ENCODE measurements around the gene DPP10.

DPP10 gene

DNA sequence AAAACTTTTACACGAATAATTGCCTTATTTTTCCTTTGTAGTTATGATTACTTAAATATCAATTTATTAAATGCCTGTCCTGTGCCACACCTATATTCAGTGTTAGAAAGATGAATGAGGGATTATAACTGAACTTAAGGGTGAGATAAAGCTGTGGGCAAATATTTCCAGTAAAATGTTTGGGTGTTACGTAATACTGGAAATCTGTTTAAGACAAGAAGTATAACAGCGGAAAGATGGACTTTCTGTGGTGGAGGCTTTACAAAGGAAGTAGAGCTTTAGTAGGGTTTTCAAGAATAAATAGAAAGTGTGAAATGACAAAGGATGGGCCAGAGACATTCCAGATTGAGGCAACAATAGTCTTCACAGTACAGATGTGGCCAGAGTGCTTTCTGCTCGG lies 927.0 kb downstream of the DPP10 start:
- Histone ChIP-seq H3K27me3 (ENCODE audit: control insufficient read depth, insufficient read depth, low read length) (no peaks in the 10 kb centered on the region), H3K4me1 (ENCODE audit: control insufficient read depth, insufficient read depth, low read length) (no peaks in the 10 kb centered on the region), H3K9me3 (ENCODE audit: control insufficient read depth, insufficient read depth, low read length) (peaks cover 2% of the 10 kb centered on the region), H3K4me3 (ENCODE audit: low read length) (no peak overlapping the region), H3K36me3 (ENCODE audit: control insufficient read depth, insufficient read depth, low read length) (no peaks in the 10 kb centered on the region), H3K27ac (ENCODE audit: low read length) (no peak overlapping the region)
- WGBS (ENCODE audit: insufficient coverage, insufficient read length), result 100% methylated on average over 2 of the region's 4 CpGs
- no peak for DNase-seq (ENCODE audit: low read depth, low spot score)

DNA sequence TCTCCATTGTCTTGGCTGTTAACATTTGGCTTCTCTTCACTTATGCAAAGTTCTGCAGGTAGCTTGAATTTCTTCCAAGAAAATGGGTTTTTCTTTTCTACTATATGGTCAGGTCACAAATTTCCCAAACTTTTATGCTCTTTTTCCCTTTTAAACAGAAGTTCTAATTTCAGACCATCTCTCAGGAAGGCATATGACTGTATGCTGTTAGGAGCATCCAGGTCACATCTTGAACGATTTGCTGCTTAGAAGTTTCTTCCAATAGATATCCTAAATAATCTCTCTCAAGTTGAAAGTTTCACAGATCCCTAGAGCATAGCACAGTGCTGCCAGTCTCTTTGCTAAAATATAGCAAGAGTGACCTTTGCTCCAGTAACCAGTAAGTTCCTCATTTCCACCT lies 932.5 kb downstream of the DPP10 start:
- Histone ChIP-seq H3K4me3 (ENCODE audit: low read length) (no peak overlapping the region), H3K9me3 (ENCODE audit: control insufficient read depth, insufficient read depth, low read length) (peaks cover 2% of the 10 kb centered on the region), H3K36me3 (ENCODE audit: control insufficient read depth, insufficient read depth, low read length) (no peaks in the 10 kb centered on the region), H3K27me3 (ENCODE audit: control insufficient read depth, insufficient read depth, low read length) (no peaks in the 10 kb centered on the region), H3K4me1 (ENCODE audit: control insufficient read depth, insufficient read depth, low read length) (no peaks in the 10 kb centered on the region), H3K27ac (ENCODE audit: low read length) (no peak overlapping the region)
- DNase-seq (ENCODE audit: low read depth, low spot score), result no peak
- WGBS (ENCODE audit: insufficient coverage, insufficient read length), result no CpG with 5 or more reads among the region's 1 CpG

DNA sequence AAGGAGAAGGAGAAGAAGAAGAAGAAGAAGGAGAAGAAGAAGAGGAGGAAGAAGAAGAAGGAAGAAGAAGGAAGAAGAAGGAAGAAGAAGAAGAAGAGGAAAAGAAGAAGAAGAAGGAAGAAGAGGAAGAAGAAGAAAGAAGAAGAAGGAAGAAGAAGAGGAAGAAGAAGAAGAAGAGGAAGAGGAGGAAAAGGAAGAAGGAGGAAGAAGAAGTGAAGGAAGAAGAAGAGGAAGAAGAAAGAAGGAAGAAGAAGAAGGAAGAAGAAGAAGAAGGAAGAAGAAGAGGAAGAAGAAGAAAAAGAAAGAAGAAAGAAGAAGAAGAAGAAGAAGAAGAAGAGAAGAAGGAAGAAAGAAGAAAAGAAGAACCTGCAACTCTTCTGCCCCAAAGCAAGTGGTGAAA lies 942.0 kb downstream of the DPP10 start:
- Histone ChIP-seq H3K27ac (ENCODE audit: low read length) (no peak overlapping the region), H3K27me3 (ENCODE audit: control insufficient read depth, insufficient read depth, low read length) (no peaks in the 10 kb centered on the region), H3K4me3 (ENCODE audit: low read length) (no peak overlapping the region), H3K9me3 (ENCODE audit: control insufficient read depth, insufficient read depth, low read length) (no peaks in the 10 kb centered on the region; the same call in 1 of the 2 replicates), H3K36me3 (ENCODE audit: control insufficient read depth, insufficient read depth, low read length) (no peaks in the 10 kb centered on the region), H3K4me1 (ENCODE audit: control insufficient read depth, insufficient read depth, low read length) (no peaks in the 10 kb centered on the region)
- no peak for DNase-seq (ENCODE audit: low read depth, low spot score)

DNA sequence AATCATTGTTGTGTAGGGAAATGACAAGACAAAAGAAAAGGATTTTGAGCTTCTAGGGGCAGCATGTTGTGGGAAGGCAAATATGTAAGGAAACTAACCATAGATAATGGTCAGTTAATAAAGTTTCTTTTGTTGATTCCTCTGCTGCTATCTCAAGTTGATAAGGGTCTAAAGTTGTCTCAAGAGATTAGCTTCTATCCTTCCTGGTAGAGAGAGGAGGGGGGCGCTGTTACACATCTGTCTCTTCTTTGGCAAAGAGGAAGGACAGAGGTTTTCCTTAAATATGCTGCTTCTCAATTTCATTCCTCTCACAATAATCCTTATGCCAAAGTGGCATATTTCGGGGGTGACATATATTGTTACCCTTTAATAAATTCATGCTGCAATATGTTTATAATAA lies 944.0 kb downstream of the DPP10 start:
- Histone ChIP-seq H3K36me3 (ENCODE audit: control insufficient read depth, insufficient read depth, low read length) (no peaks in the 10 kb centered on the region), H3K9me3 (ENCODE audit: control insufficient read depth, insufficient read depth, low read length) (no peaks in the 10 kb centered on the region; the same call in 1 of the 2 replicates), H3K4me3 (ENCODE audit: low read length) (no peak overlapping the region), H3K27ac (ENCODE audit: low read length) (no peak overlapping the region), H3K4me1 (ENCODE audit: control insufficient read depth, insufficient read depth, low read length) (no peaks in the 10 kb centered on the region), H3K27me3 (ENCODE audit: control insufficient read depth, insufficient read depth, low read length) (no peaks in the 10 kb centered on the region)
- no peak for DNase-seq (ENCODE audit: low read depth, low spot score)
- no CpG with 5 or more reads among the region's 2 CpGs for WGBS (ENCODE audit: insufficient coverage, insufficient read length)

DNA sequence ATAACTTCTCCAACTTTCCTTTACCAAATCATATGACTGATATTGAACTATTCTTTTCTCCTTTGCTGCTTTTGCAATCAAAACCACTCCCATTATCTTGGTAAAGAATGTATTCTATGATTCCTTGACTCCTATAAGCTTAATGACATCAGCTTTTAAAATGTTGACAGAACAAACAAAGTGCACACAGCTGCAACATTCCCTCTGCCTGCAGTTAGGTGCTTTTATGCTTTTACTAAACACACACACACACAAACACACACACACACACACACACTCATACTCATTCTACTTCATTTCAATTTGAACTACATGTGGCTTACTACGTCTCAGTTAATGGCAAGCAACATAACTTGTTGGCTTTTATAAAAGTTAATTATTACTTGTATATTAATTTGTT lies 946.6 kb downstream of the DPP10 start:
- H3K36me3 ChIP-seq (ENCODE audit: control insufficient read depth, insufficient read depth, low read length), result no peaks in the 10 kb centered on the region
- DNase-seq (ENCODE audit: low read depth, low spot score), result no peak
- no peak overlapping the region for H3K27ac ChIP-seq (ENCODE audit: low read length)
- no peaks in the 10 kb centered on the region for H3K4me1 ChIP-seq (ENCODE audit: control insufficient read depth, insufficient read depth, low read length)
- H3K27me3 ChIP-seq (ENCODE audit: control insufficient read depth, insufficient read depth, low read length), result no peaks in the 10 kb centered on the region
- no peak overlapping the region for H3K4me3 ChIP-seq (ENCODE audit: low read length)
- WGBS (ENCODE audit: insufficient coverage, insufficient read length), result no CpG with 5 or more reads among the region's 1 CpG
- no peaks in the 10 kb centered on the region for H3K9me3 ChIP-seq (ENCODE audit: control insufficient read depth, insufficient read depth, low read length)

DNA sequence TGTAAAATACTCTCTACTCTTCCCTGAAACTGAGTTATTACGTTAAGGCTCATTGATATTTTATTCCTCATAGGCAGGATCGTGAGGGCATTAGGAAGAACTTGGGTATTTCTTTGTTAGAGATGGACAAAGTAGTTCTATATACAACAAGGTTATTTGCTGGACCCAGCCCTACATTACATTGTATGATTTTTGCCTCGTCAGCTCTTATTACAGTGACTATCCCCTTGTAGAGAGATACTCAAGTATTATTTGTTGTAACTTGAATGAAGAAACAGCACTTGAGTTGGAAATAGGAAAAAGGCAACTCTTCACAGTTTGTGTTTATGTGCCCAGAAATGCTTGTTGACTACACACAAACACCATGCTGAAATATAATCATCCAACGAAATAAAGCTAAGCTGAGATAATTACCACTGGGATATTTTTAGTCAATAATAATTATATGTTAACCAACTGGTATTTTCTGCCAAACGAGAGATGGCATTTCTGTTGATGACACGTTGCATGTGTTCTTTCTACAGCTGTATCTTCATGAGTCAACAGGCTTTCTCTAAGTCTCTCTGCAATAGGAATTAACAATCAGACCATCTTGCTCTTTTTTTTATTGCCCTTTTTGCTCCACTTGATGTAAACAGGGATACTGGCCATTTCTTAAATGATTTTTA lies 947.6 kb downstream of the DPP10 start:
- no peak overlapping the region for H3K4me3 ChIP-seq (ENCODE audit: low read length)
- DNase-seq (ENCODE audit: low read depth, low spot score), result no peak
- whole genome bisulfite sequencing (ENCODE audit: insufficient coverage, insufficient read length), result no CpG with 5 or more reads among the region's 6 CpGs
- no peaks in the 10 kb centered on the region for H3K36me3 ChIP-seq (ENCODE audit: control insufficient read depth, insufficient read depth, low read length)
- no peaks in the 10 kb centered on the region for H3K4me1 ChIP-seq (ENCODE audit: control insufficient read depth, insufficient read depth, low read length)
- no peak overlapping the region for H3K27ac ChIP-seq (ENCODE audit: low read length)
- H3K9me3 ChIP-seq (ENCODE audit: control insufficient read depth, insufficient read depth, low read length), result no peaks in the 10 kb centered on the region
- no peaks in the 10 kb centered on the region for H3K27me3 ChIP-seq (ENCODE audit: control insufficient read depth, insufficient read depth, low read length)

DNA sequence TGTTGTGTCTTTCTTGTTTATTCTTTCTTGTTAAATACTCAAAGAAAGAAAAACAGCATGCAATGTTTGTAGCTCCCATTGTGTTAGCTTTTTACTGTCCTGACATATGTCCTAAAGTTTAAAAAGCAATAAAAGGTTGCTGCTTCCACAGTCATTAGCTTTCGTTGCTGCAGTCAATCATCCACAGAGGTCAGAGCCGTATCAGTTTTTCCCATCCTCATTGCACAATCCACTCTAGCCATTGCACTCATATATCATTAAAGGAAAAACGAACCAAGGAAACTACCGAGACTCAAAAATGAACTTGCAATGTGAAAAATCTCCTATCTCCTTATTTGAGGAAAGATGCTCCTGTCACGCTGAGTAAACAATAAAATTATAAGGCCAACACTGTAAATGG lies 954.1 kb downstream of the DPP10 start:
- no CpG with 5 or more reads among the region's 5 CpGs for WGBS (ENCODE audit: insufficient coverage, insufficient read length)
- Histone ChIP-seq H3K4me1 (ENCODE audit: control insufficient read depth, insufficient read depth, low read length) (no peaks in the 10 kb centered on the region), H3K27me3 (ENCODE audit: control insufficient read depth, insufficient read depth, low read length) (no peaks in the 10 kb centered on the region), H3K27ac (ENCODE audit: low read length) (no peak overlapping the region), H3K4me3 (ENCODE audit: low read length) (no peak overlapping the region), H3K9me3 (ENCODE audit: control insufficient read depth, insufficient read depth, low read length) (no peaks in the 10 kb centered on the region), H3K36me3 (ENCODE audit: control insufficient read depth, insufficient read depth, low read length) (no peaks in the 10 kb centered on the region)
- no peak for DNase-seq (ENCODE audit: low read depth, low spot score)

DNA sequence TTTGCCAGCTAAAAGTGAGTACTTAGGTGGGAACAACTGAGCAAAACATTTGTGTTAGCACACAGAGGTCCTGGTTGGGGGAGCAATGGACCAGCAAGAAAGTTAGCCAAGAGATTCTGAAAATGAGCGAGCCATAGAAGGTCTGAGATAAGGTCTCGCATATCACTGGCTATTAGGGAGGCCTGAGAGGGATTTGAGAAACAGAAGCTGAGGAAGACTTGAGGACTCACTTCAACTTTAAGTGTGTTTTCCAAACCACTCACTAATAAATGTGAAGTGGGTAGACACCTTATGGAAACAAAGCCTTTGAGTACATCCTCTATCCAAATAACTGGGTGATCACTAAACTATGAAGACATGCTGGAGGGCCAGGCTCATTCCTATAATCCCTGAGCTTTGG lies 958.5 kb downstream of the DPP10 start:
- no peaks in the 10 kb centered on the region for H3K27me3 ChIP-seq (ENCODE audit: control insufficient read depth, insufficient read depth, low read length)
- no peak for DNase-seq (ENCODE audit: low read depth, low spot score)
- no peak overlapping the region for H3K27ac ChIP-seq (ENCODE audit: low read length)
- no CpG with 5 or more reads among the region's 2 CpGs for WGBS (ENCODE audit: insufficient coverage, insufficient read length)
- H3K9me3 ChIP-seq (ENCODE audit: control insufficient read depth, insufficient read depth, low read length), result no peaks in the 10 kb centered on the region
- H3K4me3 ChIP-seq (ENCODE audit: low read length), result no peak overlapping the region
- H3K4me1 ChIP-seq (ENCODE audit: control insufficient read depth, insufficient read depth, low read length), result no peaks in the 10 kb centered on the region
- H3K36me3 ChIP-seq (ENCODE audit: control insufficient read depth, insufficient read depth, low read length), result no peaks in the 10 kb centered on the region

DNA sequence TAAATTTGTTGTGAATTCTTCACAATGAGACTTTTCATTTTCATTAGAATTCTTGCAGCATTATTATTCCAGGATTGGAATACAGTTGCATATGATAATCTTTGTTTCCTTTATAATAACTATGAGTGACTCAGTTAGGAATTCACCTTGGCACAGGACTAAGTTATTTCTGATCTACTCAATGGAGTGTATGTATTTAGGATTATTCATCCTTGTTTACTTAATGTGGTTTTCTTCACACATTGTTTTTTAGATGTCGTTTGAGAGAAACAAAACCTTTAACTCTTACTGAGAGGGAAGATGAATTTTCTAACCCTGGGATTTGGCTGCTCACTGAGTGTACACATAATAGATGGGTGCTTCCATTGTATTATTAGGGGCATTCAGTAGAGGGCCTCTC lies 970.1 kb downstream of the DPP10 start:
- no peaks in the 10 kb centered on the region for H3K4me1 ChIP-seq (ENCODE audit: control insufficient read depth, insufficient read depth, low read length)
- no peaks in the 10 kb centered on the region for H3K9me3 ChIP-seq (ENCODE audit: control insufficient read depth, insufficient read depth, low read length)
- H3K27me3 ChIP-seq (ENCODE audit: control insufficient read depth, insufficient read depth, low read length), result no peaks in the 10 kb centered on the region
- WGBS (ENCODE audit: insufficient coverage, insufficient read length), result no CpG with 5 or more reads among the region's 1 CpG
- no peak for DNase-seq (ENCODE audit: low read depth, low spot score)
- no peak overlapping the region for H3K27ac ChIP-seq (ENCODE audit: low read length)
- no peaks in the 10 kb centered on the region for H3K36me3 ChIP-seq (ENCODE audit: control insufficient read depth, insufficient read depth, low read length)
- no peak overlapping the region for H3K4me3 ChIP-seq (ENCODE audit: low read length)

DNA sequence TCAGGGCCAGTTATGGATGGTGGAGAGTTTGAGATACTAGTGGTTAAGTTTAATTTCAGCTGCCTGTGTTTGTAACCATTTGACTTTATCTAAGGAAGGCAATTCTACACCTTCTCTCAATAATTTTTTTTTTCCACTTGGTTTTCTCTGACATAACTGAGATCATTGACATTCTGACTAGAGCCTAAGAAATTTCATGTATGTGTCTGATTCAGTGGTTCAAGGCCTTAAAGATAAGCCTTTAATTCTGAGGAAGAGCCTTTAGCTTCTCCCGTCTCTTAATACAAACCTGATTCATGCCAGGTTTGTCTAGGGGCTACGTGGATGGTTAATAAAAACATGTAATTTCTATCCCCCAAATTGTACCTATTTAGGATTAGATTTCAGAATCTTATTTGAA lies 971.4 kb downstream of the DPP10 start:
- Histone ChIP-seq H3K4me1 (ENCODE audit: control insufficient read depth, insufficient read depth, low read length) (no peaks in the 10 kb centered on the region), H3K27me3 (ENCODE audit: control insufficient read depth, insufficient read depth, low read length) (no peaks in the 10 kb centered on the region), H3K4me3 (ENCODE audit: low read length) (no peak overlapping the region), H3K27ac (ENCODE audit: low read length) (no peak overlapping the region), H3K9me3 (ENCODE audit: control insufficient read depth, insufficient read depth, low read length) (no peaks in the 10 kb centered on the region), H3K36me3 (ENCODE audit: control insufficient read depth, insufficient read depth, low read length) (no peaks in the 10 kb centered on the region)
- no CpG with 5 or more reads among the region's 2 CpGs for WGBS (ENCODE audit: insufficient coverage, insufficient read length)
- DNase-seq (ENCODE audit: low read depth, low spot score), result no peak

DNA sequence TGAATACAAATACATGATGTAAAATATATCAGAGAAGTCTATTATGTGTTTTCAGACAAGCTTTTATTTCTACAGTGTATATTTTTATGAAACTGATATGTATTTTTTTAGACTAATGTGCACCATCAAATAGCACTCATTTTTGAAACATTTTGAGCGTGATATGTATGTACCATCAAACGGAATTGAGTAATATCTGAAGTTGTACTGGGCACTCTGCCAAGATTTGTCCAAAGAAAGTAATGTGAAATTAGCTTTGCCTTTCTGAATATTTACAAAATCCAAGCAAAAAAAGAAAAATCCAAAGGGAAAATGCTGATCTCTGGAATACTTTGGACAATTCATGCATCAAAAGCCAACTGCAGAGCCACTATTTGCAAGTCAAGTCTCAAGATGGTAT lies 972.0 kb downstream of the DPP10 start:
- H3K9me3 ChIP-seq (ENCODE audit: control insufficient read depth, insufficient read depth, low read length), result no peaks in the 10 kb centered on the region
- H3K36me3 ChIP-seq (ENCODE audit: control insufficient read depth, insufficient read depth, low read length), result no peaks in the 10 kb centered on the region
- DNase-seq (ENCODE audit: low read depth, low spot score), result no peak
- H3K4me1 ChIP-seq (ENCODE audit: control insufficient read depth, insufficient read depth, low read length), result no peaks in the 10 kb centered on the region
- no peak overlapping the region for H3K27ac ChIP-seq (ENCODE audit: low read length)
- WGBS (ENCODE audit: insufficient coverage, insufficient read length), result no CpG with 5 or more reads among the region's 2 CpGs
- no peak overlapping the region for H3K4me3 ChIP-seq (ENCODE audit: low read length)
- H3K27me3 ChIP-seq (ENCODE audit: control insufficient read depth, insufficient read depth, low read length), result no peaks in the 10 kb centered on the region

Data from iPS DF 6.9 (cell line).